NCI-H2107 treated with DMSO at 0.1 percent for 48 hours (cell line): Measurements from ENCODE around the gene BTNL8.

ENCODE experiments used
- DNase-seq: peaks from one replicate; lab custom pipeline; 2025; ENCODE audit not compliant: unreplicated experiment; lab: John Stamatoyannopoulos, UW

BTNL8 gene

GRCh38 chr5:180950291-180950949, 51.5 kb downstream of the BTNL8 start:
- no peak for DNase-seq

- no peak for DNase-seq
These were observed 60.7 kb downstream of the BTNL8 start for GRCh38 chr5:180959661-180960060.

DNA sequence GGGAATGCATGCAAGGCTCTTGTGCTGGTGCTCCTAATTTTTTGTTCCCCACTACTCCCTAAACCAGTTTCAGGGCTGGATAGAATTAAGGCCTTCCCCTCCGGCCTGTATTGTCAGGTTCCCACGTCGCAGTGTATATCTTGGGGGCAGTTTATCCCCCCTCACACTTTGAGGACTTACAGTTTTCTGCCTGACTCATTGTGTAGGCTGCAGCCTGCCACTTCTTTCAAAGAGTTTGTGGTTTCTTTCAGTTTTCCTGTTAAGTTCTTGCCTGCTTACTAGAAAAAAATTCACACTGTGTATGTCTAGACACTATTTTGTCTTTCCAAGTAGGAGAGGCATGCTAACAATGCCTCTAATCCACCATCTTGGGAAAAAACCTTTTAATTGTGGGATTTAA, 61.2 kb downstream of the BTNL8 start:
- no peak for DNase-seq

- no peak for DNase-seq
These were observed 70.4 kb downstream of the BTNL8 start for GRCh38 chr5:180969406-180969805.

- DNase-seq: no peak
These were observed 71.4 kb downstream of the BTNL8 start for GRCh38 chr5:180970336-180970735.

DNA sequence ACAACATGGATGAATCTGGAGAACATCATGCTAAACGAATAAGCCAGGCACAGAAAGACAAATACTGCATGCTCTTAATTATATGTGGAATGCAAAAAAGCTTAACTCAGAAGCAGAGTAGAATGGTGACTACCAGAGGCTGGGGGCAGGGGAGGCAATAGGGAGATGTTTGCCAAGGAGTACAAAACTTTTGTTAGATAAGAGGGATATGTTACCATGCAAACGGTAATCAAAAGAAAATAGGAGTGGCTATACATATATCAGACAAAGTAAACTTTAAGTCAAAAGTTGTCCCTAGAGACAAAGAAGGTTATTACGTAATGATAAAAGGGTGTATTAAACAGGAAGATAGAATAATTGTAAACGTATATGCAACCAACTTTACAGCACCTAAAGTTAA, 71.9 kb downstream of the BTNL8 start:
- DNase-seq: no peak

DNA sequence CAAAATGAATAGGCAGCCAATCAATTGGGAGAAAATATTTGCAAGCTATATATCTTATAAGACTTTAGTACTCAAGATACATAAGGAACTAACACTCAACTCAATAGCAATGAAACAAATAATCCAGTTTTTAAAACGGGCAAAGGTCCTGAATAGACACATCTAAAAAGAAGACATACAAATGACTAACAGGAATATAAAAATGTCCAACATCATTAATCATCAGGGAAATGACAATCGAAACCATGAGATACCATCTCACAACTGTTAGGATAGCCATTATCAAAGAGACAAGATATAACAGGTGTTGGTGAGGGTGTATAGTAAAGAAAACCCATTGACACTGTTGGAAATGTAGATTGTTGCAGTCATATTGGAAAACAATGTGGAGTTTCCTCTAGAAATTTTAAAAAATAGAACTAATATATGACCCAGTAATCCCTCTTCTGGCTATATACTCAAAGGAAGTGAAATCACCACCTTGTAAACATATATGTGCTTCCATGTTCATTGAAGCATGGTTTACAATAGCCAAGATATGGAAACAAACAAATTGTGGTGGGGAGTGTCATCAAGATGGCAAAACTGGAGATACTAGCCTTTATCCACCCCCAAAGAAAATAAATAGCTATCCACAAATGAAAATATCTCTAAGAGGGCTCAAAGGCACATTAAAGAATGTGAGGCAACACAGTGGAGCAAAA, 75.8 kb downstream of the BTNL8 start:
- no peak for DNase-seq

- no peak for DNase-seq
These were observed 76.4 kb downstream of the BTNL8 start for GRCh38 chr5:180975338-180975737.

DNA sequence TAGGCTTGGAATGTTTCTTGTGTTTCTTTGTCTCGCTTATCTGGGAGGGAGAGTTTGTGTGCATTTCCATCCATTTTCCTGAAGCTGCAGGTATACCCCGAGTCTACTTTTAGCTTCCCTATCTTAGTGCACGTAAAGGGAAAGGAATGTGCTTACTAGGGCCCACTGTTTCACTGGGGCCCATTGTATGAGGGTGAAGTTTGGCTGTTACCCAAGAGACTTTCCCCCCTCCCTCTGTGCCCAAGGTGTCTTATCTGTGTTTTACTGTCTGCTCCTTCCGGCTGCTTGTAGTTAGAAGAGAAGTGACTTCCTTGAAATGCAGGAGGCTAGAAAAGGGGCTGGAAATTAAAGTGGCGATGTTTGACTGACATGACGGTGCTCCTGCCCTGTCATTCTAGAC, 77.6 kb downstream of the BTNL8 start:
- no peak for DNase-seq

GRCh38 chr5:180977852-180978251, 78.9 kb downstream of the BTNL8 start:
- no peak for DNase-seq

GRCh38 chr5:180982008-180982741, 83.2 kb downstream of the BTNL8 start:
- no peak for DNase-seq

- DNase-seq: no peak
These were observed 89.1 kb downstream of the BTNL8 start for GRCh38 chr5:180988016-180988415.

DNA sequence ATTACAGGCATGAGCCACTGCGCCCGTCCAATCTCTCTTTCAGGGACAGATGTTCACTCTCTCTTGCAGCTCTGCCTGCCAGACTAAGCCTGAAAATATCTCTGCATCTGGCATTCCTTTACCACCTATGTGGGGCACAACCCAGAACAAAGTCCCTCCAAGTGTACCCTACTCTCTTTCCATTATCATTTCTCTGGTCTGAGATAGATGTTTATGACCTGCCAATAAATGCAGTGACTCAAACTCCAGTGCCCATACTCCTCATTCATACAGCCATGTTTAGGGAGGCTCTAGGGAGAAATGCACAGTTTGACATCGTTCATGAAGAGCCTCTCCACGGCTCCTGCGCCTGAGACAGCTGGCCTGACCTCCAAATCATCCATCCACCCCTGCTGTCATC, 89.6 kb downstream of the BTNL8 start, which contains the start of gene BTNL3:
Gene BTNL3 (plus strand): TSS at position 255 of the 400 bp plus-strand sequence. CDS start 183 bp downstream, outside the sequence.
- no peak for DNase-seq

- DNase-seq: no peak
These were observed 91.3 kb downstream of the BTNL8 start for GRCh38 chr5:180990086-180990881.

DNA sequence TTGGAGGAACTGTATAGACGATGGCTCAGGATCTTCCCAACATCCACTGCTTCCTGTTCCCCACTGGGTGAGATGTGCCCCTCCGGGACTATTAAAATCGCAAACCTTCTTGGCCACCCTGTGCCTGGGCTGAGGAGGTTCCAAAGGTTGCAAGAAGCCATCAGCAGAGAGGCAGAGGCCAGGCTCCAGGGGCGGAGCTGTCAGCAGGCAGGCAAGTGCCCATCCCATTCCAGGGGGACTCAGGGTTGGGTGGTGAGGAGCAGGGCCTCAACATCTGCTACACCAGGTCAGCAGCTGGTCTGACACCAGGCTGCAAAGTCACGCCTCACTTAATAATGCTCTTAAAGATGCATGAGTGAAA, 91.9 kb downstream of the BTNL8 start:
- DNase-seq: no peak
